ENCODE results near the gene DFFB. TPM values are rescaled to one million over a fixed set of nuclear protein-coding genes. Genes with fewer than 3 reads are reported as not detected.

The DFFB gene
- total and polyA plus RNA-seq, 2 donors (not counting 3 experiments of a cell fraction or from before 2014, with no cell fraction given), result 11.7 to 11.8 TPM

- no peak for TF ChIP-seq POLR2A (IDR thresholded peaks at IDR 0.05; ENCODE audit: low read depth, low read length)
- no peak for DNase-seq (ENCODE audit: low read depth, low spot score)
- no peaks in the 10 kb centered on the region for H3K9me1 ChIP-seq (replicated peaks; ENCODE audit: control insufficient read depth, extremely low read depth, insufficient read depth, low read length)
- no peaks in the 10 kb centered on the region for H3K9me3 ChIP-seq (replicated peaks; ENCODE audit: control insufficient read depth, insufficient read depth, low read length)
- H3K27ac ChIP-seq (ENCODE audit: insufficient read depth, low read depth, low read length), result no peak overlapping the region
- no peak overlapping the region for H2AFZ ChIP-seq (ENCODE audit: low read depth, low read length)
- H3K4me1 ChIP-seq (ENCODE audit: control insufficient read depth, extremely low read depth, insufficient read depth, low read length), result no peaks in the 10 kb centered on the region
- no peak overlapping the region for H3K9ac ChIP-seq (replicated peaks; ENCODE audit: extremely low read depth, insufficient read depth, low read length)
- no peaks in the 10 kb centered on the region for H3K79me2 ChIP-seq (ENCODE audit: control insufficient read depth, insufficient read depth, low read length)
- no peak overlapping the region for H3K4me3 ChIP-seq (replicated peaks in 1 of 3; ENCODE audit: insufficient read depth in 1 of 3, low read depth in 1 of 3, low read length in 3 of 3)
- BruUV-seq (replicated peaks), result no TSS peak
- intact Hi-C loops (cut with micrococcal nuclease), result no loop called here
- no peak overlapping the region for H3K4me2 ChIP-seq (ENCODE audit: insufficient read depth, low read length)
- CTCF ChIA-PET, result no interaction called here
- H3K36me3 ChIP-seq (ENCODE audit: control insufficient read depth in 2 of 2, extremely low read depth in 1 of 2, insufficient read depth in 2 of 2, low read length in 2 of 2), result no peaks in the 10 kb centered on the region
- H3K27me3 ChIP-seq (ENCODE audit: control insufficient read depth in 2 of 2, insufficient read depth in 2 of 2, low read length in 2 of 2), result no peaks in the 10 kb centered on the region
- dilution Hi-C loops (cut with MboI; ENCODE audit: extremely low pct_ligation_motif_present, low sequenced_read_pairs), result no loop called here
- H4K20me1 ChIP-seq (replicated peaks; ENCODE audit: control insufficient read depth, extremely low read depth, insufficient read depth, low read length), result no peaks in the 10 kb centered on the region
- no peak for FAIRE-seq
- POLR2A ChIA-PET, result no interaction called here
These were observed 73.2 kb downstream of the DFFB start for GRCh38 chr1:3930301-3931006.

- TF ChIP-seq EZH2 (IDR thresholded peaks at IDR 0.05; ENCODE audit: borderline replicate concordance, low read depth, low read length, severe bottlenecking) (no peak), MYC (IDR thresholded peaks at IDR 0.05; ENCODE audit: low read depth, low read length) (no peak), GATA2 (IDR thresholded peaks at IDR 0.05; ENCODE audit: insufficient read depth, insufficient read length, low read depth, low read length) (no peak), FOS (IDR thresholded peaks at IDR 0.05; ENCODE audit: borderline replicate concordance, insufficient read depth, low read length) (no peak), MAX (IDR thresholded peaks at IDR 0.05; ENCODE audit: insufficient read depth, insufficient read length) (no peak), CTCF (IDR thresholded peaks at IDR 0.05; ENCODE audit: extremely low read depth in 1 of 2, insufficient read depth in 1 of 2, low read depth in 1 of 2, low read length in 2 of 2) (no peak), POLR2A (IDR thresholded peaks at IDR 0.05; ENCODE audit: low read depth, low read length) (no peak), JUN (IDR thresholded peaks at IDR 0.05; ENCODE audit: borderline replicate concordance, insufficient read depth, insufficient read length, low read depth) (no peak), POLR2AphosphoS5 (IDR thresholded peaks at IDR 0.05; ENCODE audit: insufficient read depth, low read depth, low read length) (no peak)
- no peak overlapping the region for H2AFZ ChIP-seq (ENCODE audit: low read depth, low read length)
- no TSS peak for BruUV-seq (replicated peaks)
- no peaks in the 10 kb centered on the region for H3K9me1 ChIP-seq (replicated peaks; ENCODE audit: control insufficient read depth, extremely low read depth, insufficient read depth, low read length)
- H3K4me3 ChIP-seq (replicated peaks in 1 of 3; ENCODE audit: insufficient read depth in 1 of 3, low read depth in 1 of 3, low read length in 3 of 3), result no peak overlapping the region
- intact Hi-C loops (cut with micrococcal nuclease) (no loop called here), dilution Hi-C loops (cut with MboI; ENCODE audit: extremely low pct_ligation_motif_present, low sequenced_read_pairs) (no loop called here)
- H3K9me3 ChIP-seq (replicated peaks; ENCODE audit: control insufficient read depth, insufficient read depth, low read length), result no peaks in the 10 kb centered on the region
- no peaks in the 10 kb centered on the region for H3K27me3 ChIP-seq (ENCODE audit: control insufficient read depth in 2 of 2, insufficient read depth in 2 of 2, low read length in 2 of 2)
- no peak overlapping the region for H3K9ac ChIP-seq (replicated peaks; ENCODE audit: extremely low read depth, insufficient read depth, low read length)
- FAIRE-seq (no peak), DNase-seq (ENCODE audit: low read depth, low spot score) (no peak)
- POLR2A ChIA-PET, result no interaction called here
- H3K4me2 ChIP-seq (ENCODE audit: insufficient read depth, low read length), result no peak overlapping the region
- no peaks in the 10 kb centered on the region for H3K79me2 ChIP-seq (ENCODE audit: control insufficient read depth, insufficient read depth, low read length)
- H3K4me1 ChIP-seq (ENCODE audit: control insufficient read depth, extremely low read depth, insufficient read depth, low read length), result no peaks in the 10 kb centered on the region
- CTCF ChIA-PET, result no interaction called here
- no peak overlapping the region for H3K27ac ChIP-seq (ENCODE audit: insufficient read depth, low read depth, low read length)
- no peaks in the 10 kb centered on the region for H4K20me1 ChIP-seq (replicated peaks; ENCODE audit: control insufficient read depth, extremely low read depth, insufficient read depth, low read length)
- H3K36me3 ChIP-seq (ENCODE audit: control insufficient read depth in 2 of 2, extremely low read depth in 1 of 2, insufficient read depth in 2 of 2, low read length in 2 of 2), result no peaks in the 10 kb centered on the region
These were observed 74.0 kb downstream of the DFFB start for GRCh38 chr1:3931007-3931912.
